Measurements from ENCODE around the gene ZNF444. TPM values are rescaled to one million over a fixed set of nuclear protein-coding genes. Genes with fewer than 3 reads are reported as not detected.
"Not testable (repeated sequence)": the region's sequence is repeated elsewhere in the genome, so short reads cannot be mapped to it uniquely, and the experiment has no call there.

The ZNF444 gene
- total and polyA plus RNA-seq, 10 donors: 17.0 to 35.1 (median 22.8) TPM

GRCh38 chr19:56209091-56209490 lies 68.0 kb downstream of the ZNF444 start:
- Histone ChIP-seq H3K36me3 (no peaks in the 10 kb centered on the region), H3K27me3 (replicated peaks in 1 of 7) (peaks cover 0 to 4% (median 0%) of the 10 kb centered on the region in 7 donors), H3K4me3 (no peak overlapping the region), H3K9me3 (no peaks in the 10 kb centered on the region), H3K4me1 (no peaks in the 10 kb centered on the region), H3K27ac (no peak overlapping the region)
- no peak for DNase-seq
- WGBS, 5 donors: 87 to 91% (median 89%) methylated on average over 12 of the region's 12 CpGs
- intact Hi-C loops (cut with DNase I; ENCODE audit: low total_unique reads): no loop called here
- TF ChIP-seq POLR2AphosphoS5 (IDR thresholded peaks at IDR 0.05): no peak
- TF ChIP-seq CTCF (IDR thresholded peaks at IDR 0.05 in 8 of 11, conservative IDR thresholded peaks at IDR 0.05 in 3 of 11): no peak
- no peak for TF ChIP-seq POLR2A (IDR thresholded peaks at IDR 0.05)

- H3K4me3 ChIP-seq; H3K9me3 ChIP-seq; H3K4me1 ChIP-seq; H3K36me3 ChIP-seq; intact Hi-C loops (cut with DNase I; ENCODE audit: low total_unique reads); DNase-seq; H3K27me3 ChIP-seq (replicated peaks in 1 of 7); H3K27ac ChIP-seq: not testable (repeated sequence)
- whole genome bisulfite sequencing, 5 donors: 84 to 93% (median 89%) methylated on average over 9 of the region's 9 CpGs
These were observed 68.9 kb downstream of the ZNF444 start for GRCh38 chr19:56210036-56210435.

Small RNAs within 50 kb of the gene (small RNA-seq; reads per million reads assigned to genes)
- gene AC024580.2 (0 reads per million in 4 donors), gene RF00019 (0 reads per million in 4 donors)

Other genes with a start within 250 kb of the ZNF444 start
- not detected for gene NLRP13, start 209.0 kb upstream of the ZNF444 start, total RNA-seq
- not detected for gene NLRP13, start 209.0 kb upstream of the ZNF444 start, polyA plus RNA-seq
- not detected for gene NLRP8, start 193.5 kb upstream of the ZNF444 start, total RNA-seq
- not detected for gene NLRP8, start 193.5 kb upstream of the ZNF444 start, polyA plus RNA-seq
- gene NLRP5, start 154.5 kb upstream of the ZNF444 start, total RNA-seq: not detected
- not detected for gene NLRP5, start 154.5 kb upstream of the ZNF444 start, polyA plus RNA-seq
- 10 to 100 TPM; 18.0 to 53.8 (median 42.8) TPM for gene ZNF787, start 20.0 kb upstream of the ZNF444 start, total RNA-seq
- gene ZNF787, start 20.0 kb upstream of the ZNF444 start, polyA plus RNA-seq: 10 to 100 TPM; 16.6 to 39.0 (median 21.1) TPM
- not detected for gene GALP, start 34.7 kb downstream of the ZNF444 start, total RNA-seq
- not detected for gene GALP, start 34.7 kb downstream of the ZNF444 start, polyA plus RNA-seq
- not detected for gene ZSCAN5B, start 56.5 kb downstream of the ZNF444 start, total RNA-seq
- under 1 TPM in 2 of 3 donors, not detected in 1; 0.03 to 0.11 TPM for gene ZSCAN5B, start 56.5 kb downstream of the ZNF444 start, polyA plus RNA-seq
- gene ZSCAN5C, start 61.0 kb downstream of the ZNF444 start, total RNA-seq: not detected
- gene ZSCAN5C, start 61.0 kb downstream of the ZNF444 start, polyA plus RNA-seq: not detected
- gene EDDM13, start 131.5 kb downstream of the ZNF444 start, total RNA-seq: not detected
- gene EDDM13, start 131.5 kb downstream of the ZNF444 start, polyA plus RNA-seq: 1 to 10 TPM in 2 of 3 donors, under 1 TPM in 1; 0.71 to 1.2 (median 1.1) TPM
- 10 to 100 TPM in 4 of 7 donors, 1 to 10 TPM in 3; 5.6 to 18.7 (median 11.4) TPM for gene ZSCAN5A, start 173.6 kb downstream of the ZNF444 start, total RNA-seq
- gene ZSCAN5A, start 173.6 kb downstream of the ZNF444 start, polyA plus RNA-seq: 1 to 10 TPM; 3.4 to 4.9 (median 4.4) TPM